GM19395 (cell line): ENCODE results near the gene HPGDS.

Experiments
- ATAC-seq: cut with Tn5 transposase; IDR thresholded peaks from one replicate; pipeline ENCODE4 v1.9.1; 2021; ENCODE audit warnings: mild to moderate bottlenecking, moderate library complexity; ENCODE audit not compliant: unreplicated experiment

The HPGDS gene

GRCh38 chr4:94262163-94263016 is 80.2 kb downstream of the HPGDS start:
- no peak for ATAC-seq

GRCh38 chr4:94256828-94257227 is 85.8 kb downstream of the HPGDS start:
- no peak for ATAC-seq

- no peak for ATAC-seq
These were observed 86.4 kb downstream of the HPGDS start for GRCh38 chr4:94256144-94256783.

DNA sequence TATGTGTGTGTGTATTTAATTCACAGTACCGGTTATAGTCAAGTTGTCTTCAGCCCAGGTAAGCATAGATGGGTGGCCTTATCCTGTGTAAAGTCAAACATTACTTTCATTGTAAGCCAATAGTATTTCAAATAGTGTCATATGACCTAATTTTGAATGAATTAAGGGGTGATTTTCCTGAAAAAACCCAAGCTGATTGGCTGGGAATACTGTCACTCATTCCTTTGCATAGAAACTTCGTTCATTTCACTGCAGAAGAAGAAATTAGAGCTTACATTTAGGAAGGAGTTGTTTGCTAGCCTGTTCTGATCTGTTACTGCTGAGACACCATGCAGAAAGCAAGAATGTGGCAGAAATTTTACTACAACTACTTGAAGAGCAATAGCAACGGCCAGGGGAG is 89.6 kb downstream of the HPGDS start:
- ATAC-seq = no peak

- no peak for ATAC-seq
These were observed 91.5 kb downstream of the HPGDS start for GRCh38 chr4:94251094-94251493.
